Prostate gland (tissue), 2 donors: ENCODE results near the gene FAM131A. TPM values are rescaled to one million over a fixed set of nuclear protein-coding genes. Genes with fewer than 3 reads are reported as not detected.

Experiments
- DNase-seq: peaks from one replicate; pipeline ENCODE4 v3.0.0-alpha.2; 2019; ENCODE audit warnings: low spot score
- H3K27ac ChIP-seq, 2 donors: fragments of 200-600 bp; sonication (generic); 2 replicates each; pipeline ENCODE4 v1.5.1; 2017 to 2019
- H3K27me3 ChIP-seq: fragments of 200-600 bp; sonication (generic); replicated peaks from 2 replicates; pipeline ENCODE4 v1.5.1; 2019; ENCODE audit not compliant: insufficient read depth
- H3K36me3 ChIP-seq, 2 donors: fragments of 200-600 bp; sonication (generic); 1 replicate in 1 of 2; 2 replicates in 1 of 2; pipeline versions ENCODE4 v1.5.1 to v1.8.1; 2017 to 2019
- H3K4me1 ChIP-seq: fragments of 200-600 bp; sonication (generic); replicated peaks from 2 replicates; pipeline ENCODE4 v1.5.1; 2019
- H3K4me3 ChIP-seq, 2 donors: fragments of 200-600 bp; sonication (generic); 2 replicates each; pipeline ENCODE4 v1.5.1; 2017 to 2019
- H3K9me3 ChIP-seq: fragments of 200-600 bp; sonication (generic); 2 replicates; pipeline ENCODE4 v1.5.1; 2017
- POLR2A ChIP-seq: fragments of 450-650 bp; IDR thresholded peaks from one replicate; pipeline ENCODE4 v1.6.1; 2016; ENCODE audit warnings: antibody characterized with exemption, mild to moderate bottlenecking
- POLR2AphosphoS5 ChIP-seq: sonication (generic); formaldehyde crosslinking; IDR thresholded peaks from one replicate; pipeline ENCODE4 v1.6.1; 2017; ENCODE audit warnings: antibody characterized with exemption
- WGBS: methylation state at CpG from one replicate; pipeline ENCODE4 v1.1.5; 2018; 5-methylcytosine and 5-hydroxymethylcytosine counted together
- intact Hi-C: fragments of 100-400 bp; cut with DNase I; formaldehyde crosslinking; loops from one replicate; pipeline ENCODE4 v1.14.2; 2022
- total RNA-seq, 2 donors: library from RNA; depleted of rRNA; stranded (reverse); fragments of >200 nt; gene quantifications; one replicate each; pipeline ENCODE4 v1.1.0, GENCODE V29; 2016
- TF ChIP-seq, protein P1 (sequence below), 4 experiments: fragments of 200-600 bp in 2 of 4; fragments of 450-650 bp in 2 of 4; sonication (generic) in 2 of 4; IDR thresholded peaks; 1 replicate in 3 of 4; 2 replicates in 1 of 4; pipeline ENCODE4 v1.5.1; 2016 to 2019; ENCODE audit warnings: antibody characterized with exemption in 4 of 4, mild to moderate bottlenecking in 2 of 4, moderate library complexity in 2 of 4

FAM131A gene
- total RNA-seq, 2 donors from 2014 or later, result 22.0 to 71.0 TPM

DNA sequence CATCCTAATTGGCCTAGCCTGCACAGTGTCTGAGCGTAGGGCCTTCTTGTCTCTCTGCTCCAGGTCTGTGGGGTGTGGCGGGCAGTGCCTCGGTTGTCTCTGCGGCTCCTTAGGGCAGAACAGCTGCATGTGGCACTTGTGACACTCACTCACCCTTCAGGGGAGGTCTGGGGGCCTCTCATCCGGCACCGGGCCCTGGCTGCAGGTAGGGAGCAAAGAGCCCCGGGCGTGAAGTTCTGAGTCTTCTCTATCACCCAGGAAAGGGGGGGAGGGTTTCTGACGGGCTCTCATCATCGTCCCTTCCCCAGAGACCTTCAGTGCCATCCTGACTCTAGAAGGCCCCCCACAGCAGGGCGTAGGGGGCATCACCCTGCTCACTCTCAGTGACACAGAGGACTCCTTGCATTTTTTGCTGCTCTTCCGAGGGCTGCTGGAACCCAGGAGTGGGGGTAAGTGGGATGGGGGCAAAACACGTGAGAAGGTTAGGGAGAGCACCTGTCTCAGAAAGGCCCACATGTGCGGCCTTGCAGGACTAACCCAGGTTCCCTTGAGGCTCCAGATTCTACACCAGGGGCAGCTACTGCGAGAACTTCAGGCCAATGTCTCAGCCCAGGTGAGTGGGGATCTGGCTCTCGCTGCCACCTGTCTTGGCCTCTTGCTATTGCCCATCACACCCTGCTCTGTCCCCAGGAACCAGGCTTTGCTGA, 45.1 kb downstream of the FAM131A start:
- Histone ChIP-seq H3K27me3 (no peaks in the 10 kb centered on the region), H3K27ac (no peak overlapping the region), H3K9me3 (no peaks in the 10 kb centered on the region), H3K36me3 (no peaks in the 10 kb centered on the region), H3K4me3 (no peak overlapping the region), H3K4me1 (no peaks in the 10 kb centered on the region)
- no peak for DNase-seq
- WGBS, result 91% methylated on average over 16 of the region's 16 CpGs
- TF ChIP-seq, protein P1, sequence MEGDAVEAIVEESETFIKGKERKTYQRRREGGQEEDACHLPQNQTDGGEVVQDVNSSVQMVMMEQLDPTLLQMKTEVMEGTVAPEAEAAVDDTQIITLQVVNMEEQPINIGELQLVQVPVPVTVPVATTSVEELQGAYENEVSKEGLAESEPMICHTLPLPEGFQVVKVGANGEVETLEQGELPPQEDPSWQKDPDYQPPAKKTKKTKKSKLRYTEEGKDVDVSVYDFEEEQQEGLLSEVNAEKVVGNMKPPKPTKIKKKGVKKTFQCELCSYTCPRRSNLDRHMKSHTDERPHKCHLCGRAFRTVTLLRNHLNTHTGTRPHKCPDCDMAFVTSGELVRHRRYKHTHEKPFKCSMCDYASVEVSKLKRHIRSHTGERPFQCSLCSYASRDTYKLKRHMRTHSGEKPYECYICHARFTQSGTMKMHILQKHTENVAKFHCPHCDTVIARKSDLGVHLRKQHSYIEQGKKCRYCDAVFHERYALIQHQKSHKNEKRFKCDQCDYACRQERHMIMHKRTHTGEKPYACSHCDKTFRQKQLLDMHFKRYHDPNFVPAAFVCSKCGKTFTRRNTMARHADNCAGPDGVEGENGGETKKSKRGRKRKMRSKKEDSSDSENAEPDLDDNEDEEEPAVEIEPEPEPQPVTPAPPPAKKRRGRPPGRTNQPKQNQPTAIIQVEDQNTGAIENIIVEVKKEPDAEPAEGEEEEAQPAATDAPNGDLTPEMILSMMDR (IDR thresholded peaks at IDR 0.05), result no peak
- TF ChIP-seq POLR2AphosphoS5, result no peak
- no peak for TF ChIP-seq POLR2A
- intact Hi-C loops, result no loop called here

DNA sequence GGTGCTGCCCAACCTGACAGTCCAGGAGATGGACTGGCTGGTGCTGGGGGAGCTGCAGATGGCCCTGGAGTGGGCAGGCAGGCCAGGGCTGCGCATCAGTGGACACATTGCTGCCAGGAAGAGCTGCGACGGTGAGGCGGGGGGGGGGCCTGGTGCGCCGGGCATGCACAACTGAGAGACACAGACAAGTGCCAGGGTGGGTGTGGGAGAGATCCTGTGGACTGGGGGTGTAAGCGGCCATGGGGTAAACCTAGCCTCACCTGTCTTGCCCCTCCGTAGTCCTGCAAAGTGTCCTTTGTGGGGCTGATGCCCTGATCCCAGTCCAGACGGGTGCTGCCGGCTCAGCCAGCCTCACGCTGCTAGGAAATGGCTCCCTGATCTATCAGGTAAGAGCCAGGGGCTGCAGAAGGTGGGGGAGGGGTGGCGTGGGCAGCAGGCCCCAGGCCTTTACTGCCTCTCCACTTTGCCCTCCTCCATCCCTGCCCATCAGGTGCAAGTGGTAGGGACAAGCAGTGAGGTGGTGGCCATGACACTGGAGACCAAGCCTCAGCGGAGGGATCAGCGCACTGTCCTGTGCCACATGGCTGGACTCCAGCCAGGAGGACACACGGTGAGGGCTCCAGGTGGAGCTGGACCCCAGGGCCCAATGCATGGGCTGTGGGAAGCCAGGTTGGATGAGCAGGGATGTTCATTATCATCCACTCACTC, 45.8 kb downstream of the FAM131A start:
- Histone ChIP-seq H3K27me3 (no peaks in the 10 kb centered on the region), H3K36me3 (no peaks in the 10 kb centered on the region), H3K4me3 (no peak overlapping the region), H3K9me3 (no peaks in the 10 kb centered on the region), H3K27ac (no peak overlapping the region), H3K4me1 (no peaks in the 10 kb centered on the region)
- TF ChIP-seq, protein P1 (IDR thresholded peaks at IDR 0.05), result no peak
- TF ChIP-seq POLR2A (no peak), POLR2AphosphoS5 (no peak)
- DNase-seq, result no peak
- intact Hi-C loops, result no loop called here
- 96% methylated on average over 15 of the region's 15 CpGs for WGBS

- intact Hi-C loops, result no loop called here
- Histone ChIP-seq H3K9me3 (no peaks in the 10 kb centered on the region), H3K36me3 (no peaks in the 10 kb centered on the region), H3K27ac (no peak overlapping the region), H3K27me3 (no peaks in the 10 kb centered on the region), H3K4me3 (no peak overlapping the region), H3K4me1 (no peaks in the 10 kb centered on the region)
- TF ChIP-seq, protein P1 (IDR thresholded peaks at IDR 0.05), result no peak
- TF ChIP-seq POLR2AphosphoS5, result no peak
- TF ChIP-seq POLR2A, result no peak
- DNase-seq, result no peak
- WGBS, result 89% methylated on average over 9 of the region's 9 CpGs
Observed at GRCh38 chr3:184384342-184384741, 46.9 kb downstream of the FAM131A start.

DNA sequence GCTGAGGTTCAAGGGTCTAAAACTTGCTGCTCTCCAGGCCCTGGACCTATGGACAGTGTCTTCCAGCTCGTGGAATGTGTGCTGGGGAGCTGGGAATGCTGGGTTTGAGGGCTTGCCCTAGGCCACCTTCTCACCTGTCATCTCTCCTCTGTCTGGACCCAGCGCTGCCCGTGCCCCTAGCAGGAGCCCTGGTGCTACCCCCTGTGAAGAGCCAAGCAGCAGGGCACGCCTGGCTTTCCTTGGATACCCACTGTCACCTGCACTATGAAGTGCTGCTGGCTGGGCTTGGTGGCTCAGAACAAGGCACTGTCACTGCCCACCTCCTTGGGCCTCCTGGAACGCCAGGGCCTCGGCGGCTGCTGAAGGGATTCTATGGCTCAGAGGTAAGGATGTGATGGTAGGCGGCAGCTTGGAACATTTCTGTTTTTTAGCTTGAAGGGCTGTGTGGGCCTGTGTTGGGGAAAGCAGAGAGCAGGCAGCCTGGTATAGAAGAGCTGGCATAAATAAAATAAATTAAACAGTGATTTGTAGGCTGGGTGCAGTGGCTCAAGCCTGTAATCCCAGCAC, 47.5 kb downstream of the FAM131A start:
- Histone ChIP-seq H3K36me3 (no peaks in the 10 kb centered on the region), H3K4me1 (no peaks in the 10 kb centered on the region), H3K4me3 (no peak overlapping the region), H3K27ac (no peak overlapping the region), H3K27me3 (no peaks in the 10 kb centered on the region), H3K9me3 (no peaks in the 10 kb centered on the region)
- DNase-seq, result no peak
- TF ChIP-seq POLR2AphosphoS5, result no peak
- no peak for TF ChIP-seq POLR2A
- TF ChIP-seq, protein P1 (IDR thresholded peaks at IDR 0.05), result no peak
- 97% methylated on average over 8 of the region's 8 CpGs for WGBS
- intact Hi-C loops, result no loop called here
